Liver (tissue), 3 donors: ENCODE measurements around the gene MYO10.

Experiments used
- CTCF ChIP-seq: fragments of 150-350 bp; IDR thresholded peaks from 2 replicates; pipeline ENCODE4 v1.5.1; 2017; ENCODE audit warnings: improper control_type of control experiment, low read depth, low read length; ENCODE audit not compliant: missing input control
- EGR1 ChIP-seq, 2 donors: IDR thresholded peaks; 2 replicates each; pipeline ENCODE4 v1.6.1; 2016 to 2018; ENCODE audit warnings: antibody characterized with exemption in 2 of 2, low read depth in 2 of 2
- JUND ChIP-seq, 2 donors: IDR thresholded peaks; 2 replicates each; pipeline ENCODE4 v1.6.1; 2016; ENCODE audit warnings: antibody characterized with exemption in 2 of 2
- MAX ChIP-seq: IDR thresholded peaks from 2 replicates; pipeline ENCODE4 v1.6.1; 2016; ENCODE audit warnings: antibody characterized with exemption
- TAF1 ChIP-seq: conservative IDR thresholded peaks from 2 replicates; pipeline ENCODE4 v1.6.1; 2016; ENCODE audit warnings: antibody characterized with exemption, mild to moderate bottlenecking
- YY1 ChIP-seq: IDR thresholded peaks from 2 replicates; pipeline ENCODE4 v1.6.1; 2016; ENCODE audit warnings: antibody characterized with exemption, mild to moderate bottlenecking
- donor health status: healthy.
- donor health status: healthy.

GRCh38 chr5:16615741-16616535, 320.1 kb downstream of the MYO10 start:
- TF ChIP-seq YY1, result no peak
- TF ChIP-seq CTCF, result no peak
- no peak for TF ChIP-seq MAX
- TF ChIP-seq TAF1, result no peak
- TF ChIP-seq JUND (IDR thresholded peaks at IDR 0.05), result no peak
- TF ChIP-seq EGR1 (IDR thresholded peaks at IDR 0.05; ENCODE audit: low read depth in 2 of 2), result no peak
